GM18520 (cell line): Measurements from ENCODE around the gene PILRA.
A peak's percentile ranks its signal among the peaks of the same experiment; 100 is the strongest.

Experiments
- ATAC-seq: cut with Tn5 transposase; IDR thresholded peaks from one replicate; pipeline ENCODE4 v1.9.1; 2021; ENCODE audit not compliant: unreplicated experiment

PILRA gene

DNA sequence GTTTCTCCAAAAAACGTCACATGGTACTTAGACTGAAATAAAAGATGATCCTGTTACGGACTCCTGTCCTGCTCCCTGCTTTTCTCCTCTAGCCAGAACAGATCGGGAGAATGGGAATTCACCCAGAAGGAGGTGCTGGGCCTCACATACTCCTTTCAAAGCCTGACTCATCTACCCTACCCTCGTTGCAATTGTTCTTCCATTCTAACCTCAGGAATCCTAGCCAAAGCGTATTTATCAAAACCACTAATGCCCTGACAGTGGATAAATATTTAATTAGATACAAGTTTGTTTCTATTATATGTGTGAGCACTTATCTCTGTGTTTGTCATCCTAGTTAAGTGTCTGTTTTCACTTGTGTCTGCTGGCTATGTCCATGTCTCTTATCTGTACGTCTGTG, 33.5 kb downstream of the PILRA start:
- no peak for ATAC-seq

DNA sequence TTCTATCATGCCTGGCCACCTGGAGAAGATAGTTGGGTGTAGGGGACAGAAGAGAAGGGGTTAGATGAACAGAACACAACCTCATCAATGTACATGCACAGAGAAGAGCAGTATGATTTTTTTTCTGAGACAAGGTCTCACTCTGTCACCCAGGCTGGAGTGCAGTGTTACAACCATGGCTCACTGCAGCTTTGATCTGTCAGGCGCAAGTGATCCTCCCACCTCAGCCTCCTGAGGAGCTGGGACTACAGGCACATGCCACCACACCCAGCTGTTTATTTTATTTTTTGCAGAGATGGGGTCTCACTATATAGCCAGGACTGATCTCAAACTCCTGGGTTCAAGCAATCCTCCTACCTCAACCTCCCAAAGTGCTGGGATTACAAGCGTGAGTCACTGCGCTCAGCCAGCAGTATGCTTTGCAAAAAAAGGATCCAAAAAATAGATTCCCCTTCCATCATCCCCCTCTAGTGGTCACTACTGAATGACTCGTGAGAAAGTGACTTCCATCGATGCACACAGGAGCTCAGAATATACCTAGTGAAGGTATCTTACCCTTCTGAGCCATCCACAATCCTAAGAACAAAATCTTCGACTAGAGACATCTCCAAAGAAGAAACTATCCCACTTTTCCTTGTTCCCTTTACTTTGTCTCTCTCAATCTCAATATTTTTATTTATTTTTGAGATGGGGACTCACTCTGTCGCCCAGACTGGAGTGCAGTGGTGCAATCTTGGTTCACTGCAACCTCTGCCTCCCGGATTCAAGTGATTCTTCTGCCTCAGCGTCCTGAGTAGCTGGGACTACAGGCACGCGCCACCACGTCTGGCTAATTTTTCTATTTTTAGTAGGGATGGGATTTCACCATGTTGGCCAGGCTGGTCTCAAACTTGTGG, 34.2 kb downstream of the PILRA start:
- peak; percentile 50 for ATAC-seq

DNA sequence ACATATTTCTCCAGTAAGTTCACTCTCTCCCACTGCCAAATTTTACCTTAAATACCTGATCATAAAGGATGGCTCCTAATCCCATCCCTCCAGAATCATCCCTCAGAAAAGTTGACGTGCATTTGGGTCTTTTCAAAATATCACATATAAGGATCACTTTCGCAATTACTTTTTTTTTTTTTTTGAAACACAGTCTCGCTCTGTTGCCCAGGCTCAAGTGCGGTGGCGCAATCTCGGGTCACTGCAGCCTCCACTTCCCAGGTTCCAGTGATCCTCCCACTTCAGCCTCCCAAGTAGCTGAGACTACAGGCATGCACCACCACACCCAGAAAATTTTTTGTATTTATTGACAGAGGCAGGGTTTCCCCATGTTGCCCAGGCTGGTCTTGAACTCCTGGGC, 37.8 kb downstream of the PILRA start:
- no peak for ATAC-seq

DNA sequence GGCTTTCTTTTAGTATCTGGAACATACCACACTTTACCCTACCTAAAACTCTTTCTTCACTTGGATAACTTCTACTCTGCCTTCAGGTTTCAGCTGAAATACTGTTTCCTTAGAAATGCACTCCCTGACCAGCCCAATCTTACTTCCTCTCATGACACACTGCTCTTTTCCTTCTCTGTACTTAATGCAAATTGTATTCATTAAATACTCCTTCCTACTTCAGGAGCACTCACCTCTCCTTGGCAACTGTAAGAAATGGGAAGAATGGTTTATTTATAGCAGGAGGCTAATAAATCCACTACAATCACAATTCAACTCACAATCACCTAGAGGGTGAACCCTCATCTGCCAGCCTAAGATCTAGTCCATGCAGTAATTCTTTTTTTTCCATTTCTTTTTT, 40.1 kb downstream of the PILRA start:
- no peak for ATAC-seq

DNA sequence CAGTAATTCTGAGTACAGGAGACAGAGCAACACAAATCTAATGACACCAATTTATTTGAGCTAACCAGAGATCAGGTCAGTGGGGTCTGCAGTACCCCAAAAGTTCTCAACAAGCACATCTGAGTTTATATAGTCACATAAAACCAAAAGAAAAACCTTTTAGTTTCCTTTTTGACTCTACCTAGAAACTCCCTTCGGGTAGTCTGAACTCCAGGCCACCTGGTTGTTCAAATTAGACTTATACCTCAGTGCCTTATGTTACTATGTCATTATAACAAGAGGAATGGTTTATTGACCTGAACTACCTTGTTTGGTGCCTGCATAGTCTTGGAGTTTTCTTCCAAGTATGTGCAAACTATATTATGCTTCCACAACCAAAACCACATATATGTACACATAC, 40.6 kb downstream of the PILRA start:
- no peak for ATAC-seq

DNA sequence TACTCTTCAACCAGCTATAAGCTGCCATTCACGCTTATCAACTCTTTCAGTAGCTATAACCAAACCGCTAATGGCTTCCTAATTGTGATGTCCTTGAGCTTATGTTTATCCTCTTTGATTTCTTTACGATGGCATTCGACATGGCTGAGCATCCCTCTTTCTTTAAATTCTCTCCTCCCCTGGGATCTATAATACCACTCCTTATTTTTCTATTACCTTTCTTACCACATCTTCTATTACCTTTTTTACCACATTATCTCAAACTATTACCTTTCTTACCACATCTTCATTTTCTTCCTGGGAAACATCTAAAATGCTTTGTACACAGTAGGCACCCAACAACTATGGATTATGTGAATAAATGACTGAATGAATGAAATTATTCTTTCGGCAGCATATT, 42.2 kb downstream of the PILRA start:
- no peak for ATAC-seq

DNA sequence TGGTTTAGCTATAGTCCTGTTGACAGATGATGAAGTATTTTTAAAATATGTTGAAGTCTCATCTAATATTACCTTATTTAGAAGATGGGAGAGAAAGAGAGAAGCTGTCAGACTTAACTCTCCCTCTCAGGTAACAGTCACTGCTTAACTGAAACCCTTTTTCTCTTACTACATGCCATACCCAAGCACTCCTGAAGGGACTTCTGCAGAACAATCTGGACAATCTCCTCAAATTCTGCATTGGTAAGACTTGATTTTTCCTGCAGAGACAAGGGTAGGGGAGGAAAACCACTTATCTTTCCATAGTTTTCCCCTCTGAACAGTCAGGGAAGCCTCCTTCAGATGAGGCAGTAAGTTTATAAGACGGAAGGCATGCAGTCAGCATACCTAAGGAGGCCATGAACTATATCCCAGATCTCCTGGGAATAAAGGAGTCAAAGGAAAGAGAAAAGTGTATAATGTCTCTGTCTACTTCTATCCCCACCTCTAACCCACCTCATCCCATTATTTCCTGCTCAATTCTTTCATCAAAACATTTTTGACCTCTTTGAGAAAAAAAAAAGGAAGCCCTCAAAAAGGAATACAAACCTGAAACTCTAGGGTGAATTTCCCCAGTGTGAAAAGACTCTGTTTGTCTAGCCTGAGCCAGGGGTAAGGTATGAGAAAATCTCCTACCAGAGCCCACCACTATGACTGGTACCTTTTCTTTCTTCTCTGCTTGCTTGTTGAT, 45.8 kb downstream of the PILRA start:
- ATAC-seq, result no peak

DNA sequence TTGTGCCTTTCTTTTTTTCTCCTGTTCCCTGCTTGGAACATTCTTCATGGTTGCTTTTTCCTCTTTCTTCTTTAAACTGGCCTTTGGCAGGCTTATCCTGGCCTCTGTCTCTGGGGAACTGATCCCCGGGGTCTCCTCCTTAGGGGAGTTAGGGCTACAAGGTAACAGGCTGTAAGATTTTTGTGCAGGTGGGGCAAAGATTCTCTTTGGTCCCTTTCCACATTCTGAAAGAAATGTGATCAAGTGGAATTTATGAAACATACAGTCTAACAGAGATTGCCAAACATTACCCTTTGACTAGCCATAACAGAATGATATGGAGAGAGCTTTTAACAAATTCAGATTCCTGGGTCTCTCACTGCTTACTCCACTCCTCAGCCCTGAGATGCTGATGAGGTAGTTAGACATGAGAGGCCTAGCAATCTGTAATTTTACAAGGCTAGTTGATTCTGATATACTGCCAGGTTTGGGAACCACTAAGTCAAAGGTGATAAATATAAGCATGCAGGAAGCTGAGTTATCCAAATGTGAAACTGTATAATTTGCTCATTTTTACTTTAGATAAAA, 46.5 kb downstream of the PILRA start:
- ATAC-seq, result no peak

DNA sequence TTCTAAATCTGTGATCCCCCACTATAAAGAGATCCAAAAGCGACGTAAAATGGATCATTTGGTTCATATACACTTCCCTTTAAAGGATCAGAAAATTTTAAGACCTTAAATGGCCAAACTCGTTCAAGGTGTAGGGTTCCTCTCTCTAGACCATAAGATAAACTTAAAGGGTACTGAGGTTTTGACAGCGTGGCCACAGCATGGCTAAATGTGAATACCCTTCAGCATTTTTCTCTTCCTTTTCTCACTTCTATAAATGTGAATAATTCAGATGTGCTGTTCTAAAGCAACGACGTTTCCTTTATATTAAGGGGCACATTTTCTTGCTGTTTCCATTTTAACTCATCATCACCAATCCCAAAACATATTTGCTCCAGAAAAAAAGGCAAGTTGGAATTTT, 50.0 kb downstream of the PILRA start:
- ATAC-seq, result no peak

DNA sequence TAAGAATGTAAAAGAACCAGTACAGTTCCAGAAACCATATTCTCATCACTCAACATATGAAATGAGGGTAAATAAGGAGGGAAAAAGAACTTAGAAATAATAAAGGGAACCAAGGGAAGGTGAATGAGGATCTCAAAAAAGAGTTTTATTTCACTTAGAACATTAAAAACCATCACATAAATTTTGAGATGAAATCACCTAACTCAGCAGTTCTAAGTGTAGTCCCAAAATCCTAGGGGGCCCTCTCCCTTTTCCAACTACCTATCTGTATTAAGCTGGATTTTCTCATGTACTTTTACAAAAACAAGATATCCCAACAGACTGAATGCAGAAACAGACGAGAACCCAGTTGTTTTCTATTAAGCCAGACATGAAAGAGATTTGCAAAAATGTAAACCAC, 52.1 kb downstream of the PILRA start:
- no peak for ATAC-seq

DNA sequence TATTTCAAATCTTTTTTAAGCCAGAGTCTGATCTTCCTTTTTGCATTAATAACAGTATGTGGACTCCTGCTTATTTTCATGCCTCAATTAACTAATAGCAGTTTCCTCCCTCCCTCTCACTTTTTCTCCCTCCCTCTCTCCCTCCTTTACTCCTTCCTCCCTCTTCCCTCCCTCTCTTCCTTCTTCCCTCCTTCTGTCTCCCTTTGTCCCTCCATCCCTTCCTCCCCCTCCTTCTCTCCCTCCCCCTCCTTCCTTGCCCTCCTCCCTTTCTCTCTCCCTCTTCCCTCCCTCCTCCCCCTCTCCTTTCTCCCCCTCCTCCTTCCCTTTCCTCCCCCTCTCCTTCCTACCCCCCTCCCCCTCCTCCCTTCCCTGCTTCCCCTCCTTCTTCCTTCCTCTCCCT, 53.2 kb downstream of the PILRA start:
- no peak for ATAC-seq

DNA sequence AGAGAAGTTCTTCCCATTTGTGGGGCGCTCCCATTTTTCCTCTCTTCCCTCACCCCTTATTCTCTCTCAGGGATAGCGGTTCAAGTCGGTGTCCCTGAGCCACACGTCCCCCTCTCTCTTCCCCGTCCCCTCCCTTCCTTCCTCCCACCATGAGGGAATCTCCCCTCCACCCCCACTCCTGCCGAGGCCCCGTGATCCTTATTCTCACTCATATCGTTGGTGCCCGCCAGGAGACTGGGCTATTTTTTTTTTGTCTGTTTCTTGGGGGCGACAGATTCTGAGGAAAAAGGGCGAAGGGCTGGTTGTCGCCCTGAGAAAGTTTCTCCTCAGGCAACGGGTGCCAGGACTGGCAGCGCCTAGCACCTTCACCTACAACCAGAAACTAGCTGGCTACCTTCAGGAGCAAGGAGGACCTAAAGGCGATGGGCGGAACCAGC, 54.5 kb downstream of the PILRA start:
- no peak for ATAC-seq

DNA sequence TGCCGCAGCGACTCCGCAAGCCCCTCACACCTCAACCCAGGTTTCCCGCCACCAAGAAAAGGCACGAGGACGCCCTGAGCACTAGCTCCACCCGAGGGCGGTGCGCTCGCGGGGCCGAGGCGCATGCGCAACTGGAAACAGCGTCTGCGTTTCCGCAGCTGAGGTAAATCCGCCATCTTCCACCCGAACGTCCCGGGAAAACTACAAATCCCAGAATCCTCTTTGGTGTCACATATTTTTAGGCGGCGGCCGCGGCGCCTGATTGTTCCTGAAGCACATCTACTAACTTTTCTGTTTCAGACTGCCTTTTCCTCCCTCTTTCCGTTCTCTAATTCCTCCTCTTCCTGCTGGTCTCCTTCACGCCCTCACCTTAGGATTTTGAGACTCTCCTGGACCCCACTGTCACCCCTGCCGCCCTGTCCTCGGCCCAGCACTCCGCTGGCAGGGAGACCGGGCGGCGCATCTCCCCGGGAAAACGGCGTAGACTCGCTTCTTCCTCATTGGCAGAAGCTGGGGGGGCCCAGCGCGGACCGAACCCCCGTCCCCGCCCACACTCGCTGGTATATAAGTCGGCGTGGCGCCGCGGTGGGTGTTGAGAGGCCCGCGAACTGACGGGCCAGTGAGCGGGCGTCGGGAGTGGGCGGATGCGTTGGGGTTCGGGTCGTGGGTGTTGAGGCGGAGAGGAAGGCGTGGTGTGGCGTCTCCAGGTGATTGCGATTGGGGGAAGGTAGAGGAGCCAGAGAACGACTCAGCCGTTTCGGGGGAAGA, 55.1 kb downstream of the PILRA start, which contains the start of gene ZCWPW1:
Gene ZCWPW1 (minus strand): TSS at position 505 of the 768 bp plus-strand sequence. CDS start 8,054 bp downstream, outside the sequence.
- peak; percentile 35 for ATAC-seq

DNA sequence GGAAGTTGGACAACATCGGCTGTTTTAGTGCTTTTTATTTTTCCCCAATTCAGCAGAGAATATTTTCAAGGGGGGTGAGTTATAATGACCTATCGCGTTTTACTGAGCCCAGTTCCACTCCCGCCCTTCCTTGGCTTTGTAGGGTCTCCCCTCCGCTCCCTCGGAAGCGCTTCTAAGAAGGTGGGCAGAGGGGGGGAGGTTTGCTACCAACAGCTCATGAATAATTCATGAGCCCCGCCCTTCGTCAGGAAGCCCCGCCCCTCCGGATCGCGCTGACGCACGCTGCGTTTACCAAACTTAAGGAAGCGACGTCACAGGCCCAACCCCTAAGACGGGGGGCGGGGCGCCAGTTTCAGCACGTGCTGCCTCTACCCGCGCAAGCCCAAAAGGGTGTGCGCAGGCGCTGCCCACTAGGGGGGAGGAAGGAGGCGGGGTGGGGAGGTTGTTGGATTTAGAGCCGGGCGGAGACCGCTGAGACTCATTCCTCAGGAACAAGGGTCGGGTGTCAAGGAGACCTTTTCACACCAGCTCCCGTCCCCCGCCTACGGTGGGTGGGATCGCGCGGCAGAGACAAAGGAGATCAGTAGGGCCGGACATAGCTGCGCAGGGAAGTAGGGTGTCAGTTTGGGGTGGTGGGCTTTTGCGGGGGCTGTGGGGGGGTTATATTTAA, 55.8 kb downstream of the PILRA start:
- ATAC-seq, result peak; percentile 23

DNA sequence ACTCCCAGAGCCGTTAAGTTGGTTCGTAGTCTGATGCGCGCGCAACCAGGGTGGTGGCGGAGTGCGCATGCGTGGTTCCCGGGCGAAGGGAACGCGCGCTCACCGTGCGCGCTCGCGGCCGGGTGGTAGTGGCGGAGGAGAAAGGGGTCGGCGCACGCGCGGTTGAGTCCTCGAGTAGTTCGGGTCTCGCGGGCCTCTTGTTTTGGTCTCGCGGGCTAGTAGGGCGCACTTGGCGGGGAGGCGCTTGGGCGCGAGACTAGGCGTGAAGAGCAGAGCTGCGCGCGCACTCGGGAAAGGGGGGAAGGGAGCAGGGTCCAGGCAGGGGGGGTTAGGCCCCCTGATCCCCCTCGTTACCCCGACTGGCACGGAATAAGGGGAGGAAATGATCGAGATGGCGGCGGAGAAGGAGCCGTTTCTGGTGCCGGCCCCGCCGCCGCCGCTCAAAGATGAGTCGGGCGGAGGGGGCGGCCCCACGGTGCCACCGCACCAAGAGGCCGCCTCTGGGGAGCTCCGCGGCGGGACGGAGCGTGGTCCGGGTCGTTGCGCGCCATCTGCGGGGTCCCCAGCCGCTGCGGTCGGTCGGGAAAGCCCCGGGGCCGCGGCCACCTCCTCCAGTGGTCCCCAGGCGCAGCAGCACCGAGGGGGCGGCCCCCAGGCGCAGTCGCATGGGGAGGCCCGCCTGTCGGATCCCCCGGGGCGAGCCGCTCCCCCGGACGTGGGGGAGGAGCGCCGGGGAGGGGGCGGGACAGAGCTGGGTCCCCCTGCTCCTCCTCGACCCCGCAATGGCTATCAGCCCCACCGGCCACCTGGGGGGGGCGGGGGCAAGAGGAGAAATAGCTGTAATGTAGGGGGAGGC, 56.6 kb downstream of the PILRA start, which contains the start of gene MEPCE:
Gene MEPCE (plus strand): TSS at position 195 of the 856 bp plus-strand sequence. CDS start 188 bp downstream, at position 383.
- peak; percentile 21 for ATAC-seq

DNA sequence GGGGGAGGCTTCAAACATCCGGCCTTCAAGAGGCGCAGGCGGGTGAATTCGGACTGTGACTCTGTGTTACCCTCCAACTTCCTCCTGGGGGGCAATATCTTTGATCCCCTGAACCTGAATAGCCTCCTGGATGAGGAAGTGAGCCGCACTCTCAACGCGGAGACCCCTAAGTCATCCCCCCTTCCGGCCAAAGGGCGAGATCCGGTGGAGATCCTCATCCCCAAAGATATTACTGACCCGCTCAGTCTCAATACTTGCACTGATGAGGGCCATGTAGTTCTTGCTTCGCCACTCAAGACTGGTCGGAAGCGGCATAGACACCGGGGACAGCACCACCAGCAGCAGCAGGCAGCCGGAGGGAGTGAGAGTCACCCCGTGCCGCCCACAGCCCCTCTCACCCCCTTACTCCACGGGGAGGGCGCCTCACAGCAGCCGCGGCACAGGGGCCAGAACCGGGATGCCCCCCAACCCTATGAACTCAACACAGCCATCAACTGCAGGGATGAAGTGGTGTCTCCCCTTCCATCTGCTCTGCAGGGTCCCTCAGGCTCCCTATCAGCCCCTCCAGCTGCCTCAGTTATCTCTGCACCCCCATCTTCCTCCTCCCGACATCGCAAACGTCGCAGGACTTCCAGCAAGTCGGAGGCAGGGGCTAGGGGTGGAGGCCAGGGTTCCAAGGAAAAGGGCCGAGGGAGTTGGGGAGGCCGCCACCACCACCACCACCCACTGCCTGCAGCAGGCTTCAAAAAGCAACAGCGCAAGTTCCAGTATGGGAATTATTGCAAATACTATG, 57.4 kb downstream of the PILRA start:
- ATAC-seq, result no peak

DNA sequence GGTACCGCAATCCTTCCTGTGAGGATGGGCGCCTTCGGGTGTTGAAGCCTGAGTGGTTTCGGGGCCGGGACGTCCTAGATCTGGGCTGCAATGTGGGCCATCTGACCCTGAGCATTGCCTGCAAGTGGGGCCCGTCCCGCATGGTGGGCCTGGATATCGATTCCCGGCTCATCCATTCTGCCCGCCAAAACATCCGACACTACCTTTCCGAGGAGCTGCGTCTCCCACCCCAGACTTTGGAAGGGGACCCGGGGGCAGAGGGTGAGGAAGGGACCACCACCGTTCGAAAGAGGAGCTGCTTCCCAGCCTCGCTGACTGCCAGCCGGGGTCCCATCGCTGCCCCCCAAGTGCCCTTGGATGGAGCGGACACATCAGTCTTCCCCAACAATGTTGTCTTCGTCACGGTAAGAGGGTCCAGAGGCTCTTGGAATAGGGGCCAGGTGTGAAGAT, 58.0 kb downstream of the PILRA start:
- ATAC-seq, result no peak

DNA sequence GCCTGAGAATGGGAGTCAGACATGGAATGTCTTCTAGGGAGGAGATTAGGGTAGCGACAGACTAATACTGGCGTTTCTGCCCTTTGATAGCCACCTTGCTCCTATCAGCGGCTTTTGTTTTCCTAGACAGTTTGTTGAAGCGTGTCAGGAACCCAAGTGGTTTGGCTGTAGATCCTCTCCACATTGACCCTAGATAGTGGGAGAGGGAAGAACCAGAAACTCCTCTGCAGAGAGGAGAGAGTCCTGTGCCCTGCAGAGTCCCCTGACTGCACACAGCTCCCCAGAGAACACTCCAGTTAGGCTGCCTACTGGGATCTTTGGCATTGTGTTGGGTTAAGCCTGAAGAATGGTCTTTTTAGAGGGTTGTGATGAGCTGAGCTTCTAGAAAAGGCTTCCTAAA, 58.8 kb downstream of the PILRA start:
- ATAC-seq, result no peak
